MM.1S (cell line): ENCODE measurements around the gene OR8D1.

Source experiments
- DNase-seq: peaks from one replicate; pipeline ENCODE4 v3.0.0-alpha.2; 2015
- H2AFZ ChIP-seq: fragments of 300-600 bp; sonication (generic); 2 replicates; pipeline ENCODE4 v1.6.0; 2016; ENCODE audit warnings: antibody characterized with exemption, low read length
- H3F3A ChIP-seq: fragments of 300-600 bp; sonication (generic); 2 replicates; pipeline ENCODE4 v1.6.1; 2016; ENCODE audit warnings: mild to moderate bottlenecking, antibody characterized with exemption, low read length, moderate library complexity, mixed read lengths; ENCODE audit not compliant: insufficient read depth
- H3K27ac ChIP-seq: fragments of 300-600 bp; sonication (generic); 2 replicates; pipeline ENCODE4 v1.5.1; 2016; ENCODE audit warnings: mild to moderate bottlenecking, low read length
- H3K27me3 ChIP-seq: fragments of 300-600 bp; sonication (generic); replicated peaks from 2 replicates; pipeline ENCODE4 v1.6.0; 2016; ENCODE audit warnings: low read length; ENCODE audit not compliant: insufficient read depth
- H3K36me3 ChIP-seq: fragments of 300-600 bp; sonication (generic); replicated peaks from 2 replicates; pipeline ENCODE4 v1.6.1; 2016; ENCODE audit warnings: mild to moderate bottlenecking, low read length, mixed read lengths; ENCODE audit not compliant: insufficient read depth
- H3K4me1 ChIP-seq: fragments of 300-600 bp; sonication (generic); 2 replicates; pipeline ENCODE4 v1.6.1; 2016; ENCODE audit warnings: low read length, mixed read lengths
- H3K4me2 ChIP-seq: fragments of 300-600 bp; sonication (generic); 2 replicates; pipeline ENCODE4 v1.6.0; 2016; ENCODE audit warnings: low read depth, low read length
- H3K4me3 ChIP-seq: fragments of 300-600 bp; sonication (generic); 2 replicates; pipeline ENCODE4 v1.5.1; 2016; ENCODE audit warnings: low read length, mixed read lengths
- H3K79me2 ChIP-seq: fragments of 300-600 bp; sonication (generic); 2 replicates; pipeline ENCODE4 v1.6.1; 2016; ENCODE audit warnings: mixed run types, low read length, mixed read lengths
- H3K9ac ChIP-seq: fragments of 300-600 bp; sonication (generic); 2 replicates; pipeline ENCODE4 v1.6.1; 2016; ENCODE audit warnings: low read length, mixed read lengths
- H3K9me2 ChIP-seq: fragments of 300-600 bp; sonication (generic); replicated peaks from 2 replicates; pipeline ENCODE4 v1.6.1; 2016; ENCODE audit warnings: mild to moderate bottlenecking, low read length, mixed read lengths; ENCODE audit not compliant: insufficient read depth
- H3K9me3 ChIP-seq: fragments of 300-600 bp; sonication (generic); replicated peaks from 2 replicates; pipeline ENCODE4 v1.6.1; 2016; ENCODE audit warnings: mild to moderate bottlenecking, low read length, mixed read lengths; ENCODE audit not compliant: insufficient read depth
- H4K20me1 ChIP-seq: fragments of 300-600 bp; sonication (generic); 2 replicates; pipeline ENCODE4 v1.6.1; 2016; ENCODE audit warnings: mild to moderate bottlenecking, low read length, moderate library complexity, mixed read lengths; ENCODE audit not compliant: insufficient read depth
- EZH2 ChIP-seq: fragments of 300-600 bp; sonication (generic); optimal IDR thresholded peaks from 2 replicates; pipeline ENCODE3; 2017; ENCODE audit warnings: low read depth, mild to moderate bottlenecking, antibody characterized with exemption, low read length, mixed read lengths
- EZH2phosphoT487 ChIP-seq: fragments of 300-600 bp; sonication (generic); IDR thresholded peaks from 2 replicates; pipeline ENCODE4 v1.6.1; 2018; ENCODE audit warnings: antibody characterized with exemption, low read length
- TF ChIP-seq, protein P1 (sequence below): fragments of 300-600 bp; sonication (generic); IDR thresholded peaks from 2 replicates; pipeline ENCODE4 v1.5.1; 2016; ENCODE audit warnings: antibody characterized with exemption, low read length, mixed read lengths

The OR8D1 gene

DNA sequence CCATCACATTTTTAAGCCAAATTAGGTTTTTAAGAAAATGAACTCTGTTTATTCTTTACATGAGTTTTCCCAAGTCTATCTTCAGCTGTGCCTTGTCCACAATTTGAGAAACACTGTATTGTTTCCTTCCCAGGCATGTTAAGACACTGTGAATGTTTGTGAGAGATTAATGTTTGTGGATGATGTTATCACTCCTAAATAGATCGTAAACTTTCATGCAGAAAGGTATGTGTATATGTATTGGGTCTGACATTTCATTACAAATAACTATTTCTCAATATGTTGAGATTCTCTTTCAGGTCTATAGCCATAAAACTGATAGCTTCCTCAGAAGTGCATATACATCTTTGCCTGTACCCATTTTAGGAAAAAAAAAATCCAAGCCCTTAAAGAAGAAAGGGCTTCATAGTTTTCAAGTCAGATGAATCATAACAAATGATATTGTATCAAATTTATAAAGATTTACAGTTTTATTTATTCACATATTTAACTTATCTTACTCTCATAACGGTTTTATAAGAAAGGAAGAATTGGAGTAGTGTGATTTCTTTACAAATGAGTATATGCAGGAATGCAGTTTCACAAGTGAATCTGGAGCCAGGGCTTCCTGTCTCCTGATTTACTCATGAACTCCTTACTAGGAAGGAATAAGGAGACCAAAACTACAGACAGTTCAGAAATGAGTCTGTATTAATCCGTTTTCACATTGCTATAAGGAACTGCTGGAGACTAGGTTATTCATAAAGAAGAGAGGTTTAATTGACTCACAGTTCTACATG, 11.2 kb downstream of the OR8D1 start:
- no peaks in the 10 kb centered on the region; the same call in 1 of the 2 replicates for H3K36me3 ChIP-seq
- H4K20me1 ChIP-seq, result no peaks in the 10 kb centered on the region
- no peak overlapping the region for H2AFZ ChIP-seq
- no peak overlapping the region for H3K4me2 ChIP-seq
- no peaks in the 10 kb centered on the region for H3K9me2 ChIP-seq
- DNase-seq, result no peak
- no peaks in the 10 kb centered on the region for H3K9me3 ChIP-seq
- H3K79me2 ChIP-seq, result no peaks in the 10 kb centered on the region
- TF ChIP-seq EZH2phosphoT487 (no peak), EZH2 (no peak)
- TF ChIP-seq, protein P1, sequence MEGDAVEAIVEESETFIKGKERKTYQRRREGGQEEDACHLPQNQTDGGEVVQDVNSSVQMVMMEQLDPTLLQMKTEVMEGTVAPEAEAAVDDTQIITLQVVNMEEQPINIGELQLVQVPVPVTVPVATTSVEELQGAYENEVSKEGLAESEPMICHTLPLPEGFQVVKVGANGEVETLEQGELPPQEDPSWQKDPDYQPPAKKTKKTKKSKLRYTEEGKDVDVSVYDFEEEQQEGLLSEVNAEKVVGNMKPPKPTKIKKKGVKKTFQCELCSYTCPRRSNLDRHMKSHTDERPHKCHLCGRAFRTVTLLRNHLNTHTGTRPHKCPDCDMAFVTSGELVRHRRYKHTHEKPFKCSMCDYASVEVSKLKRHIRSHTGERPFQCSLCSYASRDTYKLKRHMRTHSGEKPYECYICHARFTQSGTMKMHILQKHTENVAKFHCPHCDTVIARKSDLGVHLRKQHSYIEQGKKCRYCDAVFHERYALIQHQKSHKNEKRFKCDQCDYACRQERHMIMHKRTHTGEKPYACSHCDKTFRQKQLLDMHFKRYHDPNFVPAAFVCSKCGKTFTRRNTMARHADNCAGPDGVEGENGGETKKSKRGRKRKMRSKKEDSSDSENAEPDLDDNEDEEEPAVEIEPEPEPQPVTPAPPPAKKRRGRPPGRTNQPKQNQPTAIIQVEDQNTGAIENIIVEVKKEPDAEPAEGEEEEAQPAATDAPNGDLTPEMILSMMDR, result no peak
- no peak overlapping the region for H3K27ac ChIP-seq
- no peak overlapping the region for H3K4me3 ChIP-seq
- no peaks in the 10 kb centered on the region for H3K4me1 ChIP-seq
- H3F3A ChIP-seq, result no peaks in the 10 kb centered on the region
- H3K9ac ChIP-seq, result no peak overlapping the region
- no peaks in the 10 kb centered on the region for H3K27me3 ChIP-seq

DNA sequence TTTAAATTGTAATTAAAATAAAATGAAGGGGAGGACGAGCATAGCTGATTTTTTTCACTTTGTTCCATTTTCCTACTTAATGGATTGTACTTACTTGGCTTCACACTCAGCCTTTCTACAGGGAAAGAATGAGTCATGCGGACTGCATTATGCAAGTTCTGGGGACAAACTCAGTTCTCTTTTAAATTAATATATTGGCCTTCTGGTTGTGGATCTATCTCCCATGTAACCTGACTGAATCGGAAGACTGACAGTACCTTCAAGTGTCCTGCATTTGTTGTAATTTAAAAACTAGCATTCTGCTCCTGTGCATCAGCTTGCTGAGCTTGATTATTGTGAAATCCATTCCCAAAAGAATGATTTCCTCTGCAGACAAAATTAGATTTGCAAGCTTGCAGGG, 12.2 kb downstream of the OR8D1 start:
- H3K4me1 ChIP-seq, result no peaks in the 10 kb centered on the region
- no peaks in the 10 kb centered on the region for H3K9me3 ChIP-seq
- no peak overlapping the region for H3K9ac ChIP-seq
- H3K27ac ChIP-seq, result no peak overlapping the region
- no peak overlapping the region for H3K4me2 ChIP-seq
- no peaks in the 10 kb centered on the region for H3F3A ChIP-seq
- H4K20me1 ChIP-seq, result no peaks in the 10 kb centered on the region
- H3K36me3 ChIP-seq, result no peaks in the 10 kb centered on the region; the same call in 1 of the 2 replicates
- no peak for DNase-seq
- TF ChIP-seq EZH2 (no peak), EZH2phosphoT487 (no peak)
- TF ChIP-seq, protein P1, result no peak
- H2AFZ ChIP-seq, result no peak overlapping the region
- no peaks in the 10 kb centered on the region for H3K27me3 ChIP-seq
- H3K9me2 ChIP-seq, result no peaks in the 10 kb centered on the region
- H3K4me3 ChIP-seq, result no peak overlapping the region
- no peaks in the 10 kb centered on the region for H3K79me2 ChIP-seq

DNA sequence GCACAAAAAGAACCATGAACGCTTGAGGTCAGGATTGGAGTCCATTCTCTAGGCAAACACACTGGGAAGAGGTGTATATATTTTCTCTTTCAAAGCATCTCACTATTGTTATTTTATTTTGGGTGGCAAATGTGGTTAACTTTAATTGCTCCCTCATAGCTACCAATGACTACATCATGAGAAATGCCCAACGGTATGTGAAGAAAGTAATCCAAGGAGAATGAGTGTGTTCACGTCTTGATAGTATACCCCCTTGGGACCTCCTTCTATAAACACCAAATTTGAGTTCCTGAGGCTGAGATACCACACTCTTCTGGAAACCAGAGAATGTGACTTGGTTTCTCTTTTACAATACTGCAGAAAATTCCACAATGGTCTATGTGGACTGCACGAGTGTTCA, 15.8 kb downstream of the OR8D1 start:
- Histone ChIP-seq H3K27ac (no peak overlapping the region), H3K4me3 (no peak overlapping the region), H3K27me3 (no peaks in the 10 kb centered on the region), H3F3A (no peaks in the 10 kb centered on the region), H3K36me3 (no peaks in the 10 kb centered on the region), H3K9me2 (no peaks in the 10 kb centered on the region), H3K4me2 (no peak overlapping the region), H3K4me1 (no peaks in the 10 kb centered on the region), H2AFZ (no peak overlapping the region), H4K20me1 (no peaks in the 10 kb centered on the region), H3K79me2 (no peaks in the 10 kb centered on the region), H3K9ac (no peak overlapping the region), H3K9me3 (no peaks in the 10 kb centered on the region)
- no peak for DNase-seq
- TF ChIP-seq EZH2phosphoT487 (no peak), EZH2 (no peak)
- TF ChIP-seq, protein P1, result no peak
